ENCODE measurements around the gene HGS.

HGS gene

DNA sequence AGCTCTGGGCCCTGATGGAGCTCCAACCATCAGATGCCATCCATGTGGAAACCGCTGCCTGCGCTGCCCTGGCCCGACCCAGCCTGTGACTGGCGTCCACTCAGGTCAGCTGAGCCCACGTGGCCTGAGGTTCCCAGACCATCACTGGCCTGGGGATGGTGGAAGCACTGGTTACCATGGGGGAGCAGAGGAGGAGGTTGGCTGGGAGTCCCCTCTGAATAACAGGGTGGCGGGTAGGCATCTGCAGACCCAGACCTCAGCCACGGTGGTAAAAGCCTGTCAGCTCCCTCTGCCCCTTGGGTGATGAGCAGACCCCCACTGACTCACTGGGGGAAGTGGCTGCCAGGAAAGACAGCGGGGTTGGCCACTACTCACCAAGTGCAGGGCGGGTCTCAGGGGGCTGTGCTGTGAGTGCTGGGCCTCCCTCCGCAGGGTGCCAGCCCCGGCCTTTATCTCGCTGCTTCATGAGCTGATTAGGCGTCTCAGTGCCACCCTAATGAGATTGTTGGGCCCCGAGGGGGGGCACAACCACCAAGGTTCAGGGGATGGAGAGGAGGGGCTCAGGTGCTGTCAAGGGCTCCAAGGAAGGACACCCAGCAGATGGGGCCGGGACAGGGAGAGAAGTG is 27.6 kb upstream of the HGS start, which contains the start of gene PDE6G:
PDE6G (minus strand) TSS at position 425 of the 626 bp plus-strand sequence. CDS start 3,237 bp downstream, outside the sequence.
- no peak for DNase-seq (ENCODE audit: low read depth in 2 of 2)

DNA sequence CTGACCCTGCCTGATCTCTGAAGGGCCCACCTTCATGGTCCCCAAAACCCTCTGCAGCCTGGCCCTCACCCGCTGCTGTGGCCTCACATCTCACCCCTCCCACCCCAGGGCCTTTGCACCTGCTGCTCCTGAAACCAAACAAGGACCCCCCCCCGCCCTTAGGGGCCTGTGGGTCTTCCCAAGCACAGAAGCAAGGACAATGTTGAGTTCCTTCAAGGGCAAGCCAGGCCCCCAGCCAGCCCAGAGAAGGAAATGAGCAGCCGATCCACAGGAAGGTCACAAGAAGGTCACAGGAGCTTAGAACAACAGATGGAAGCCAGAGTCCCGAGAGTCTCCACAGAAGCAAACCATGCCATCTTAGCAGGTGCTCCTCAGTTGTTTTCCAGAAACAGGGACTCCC is 27.0 kb upstream of the HGS start:
- DNase-seq (ENCODE audit: low read depth in 2 of 2), result no peak

- DNase-seq (ENCODE audit: low read depth in 2 of 2), result no peak
Measured at GRCh38 chr17:81659038-81659437, 24.8 kb upstream of the HGS start.

- no peak for DNase-seq (ENCODE audit: low read depth in 2 of 2)
Measured at GRCh38 chr17:81660441-81660840, 23.4 kb upstream of the HGS start.

DNA sequence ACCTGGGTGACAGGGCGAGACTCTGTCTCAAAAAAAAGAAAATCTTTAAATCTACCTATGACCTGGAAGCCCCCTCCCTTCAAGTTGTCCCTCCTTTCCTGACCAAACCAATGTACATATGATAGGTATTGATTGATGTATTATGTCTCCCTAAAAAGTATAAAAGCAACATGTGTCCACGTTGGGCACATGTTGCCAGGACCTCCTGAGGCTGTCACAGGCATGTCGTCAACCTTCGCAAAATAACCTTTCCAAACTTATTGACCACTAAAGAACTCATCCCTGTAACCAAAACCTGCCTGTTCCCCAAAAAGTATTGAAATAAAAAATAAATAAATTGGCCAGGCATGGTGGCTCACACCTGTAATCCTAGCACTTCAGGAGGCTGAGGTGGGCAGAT is 21.8 kb upstream of the HGS start:
- DNase-seq (ENCODE audit: low read depth in 2 of 2), result no peak

GRCh38 chr17:81664051-81664470 is 19.8 kb upstream of the HGS start:
- no peak for DNase-seq (ENCODE audit: low read depth in 2 of 2)

- DNase-seq (ENCODE audit: low read depth in 2 of 2), result peak; percentile 36 to 51
Measured at GRCh38 chr17:81665205-81666091, 18.4 kb upstream of the HGS start.

DNA sequence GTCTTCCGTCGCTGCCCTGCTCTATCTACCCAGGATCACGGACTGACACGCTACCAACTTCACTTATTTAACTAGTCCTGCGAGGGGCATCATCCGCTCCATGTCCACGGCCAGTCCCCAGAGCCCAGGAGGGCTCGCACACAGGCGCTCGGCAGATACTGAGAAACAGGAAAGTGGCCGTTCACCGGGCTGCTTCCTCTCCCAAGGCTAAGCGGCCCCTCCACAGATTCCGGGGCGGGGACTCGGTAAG is 17.8 kb upstream of the HGS start:
- DNase-seq (ENCODE audit: low read depth in 2 of 2), result no peak

- DNase-seq (ENCODE audit: low read depth in 2 of 2), result peak; percentile 92 to 94
Measured at GRCh38 chr17:81666342-81667191, 17.2 kb upstream of the HGS start, which contains the start of the genes CCDC137 and OXLD1. CCDC137 (plus strand) TSS chr17:81666737; CDS start chr17:81666767, 30 bp downstream. OXLD1 (minus strand) TSS chr17:81666605; CDS start chr17:81666577, 28 bp downstream.

- no peak for DNase-seq (ENCODE audit: low read depth in 2 of 2)
Measured at GRCh38 chr17:81667754-81668153, 16.1 kb upstream of the HGS start.

DNA sequence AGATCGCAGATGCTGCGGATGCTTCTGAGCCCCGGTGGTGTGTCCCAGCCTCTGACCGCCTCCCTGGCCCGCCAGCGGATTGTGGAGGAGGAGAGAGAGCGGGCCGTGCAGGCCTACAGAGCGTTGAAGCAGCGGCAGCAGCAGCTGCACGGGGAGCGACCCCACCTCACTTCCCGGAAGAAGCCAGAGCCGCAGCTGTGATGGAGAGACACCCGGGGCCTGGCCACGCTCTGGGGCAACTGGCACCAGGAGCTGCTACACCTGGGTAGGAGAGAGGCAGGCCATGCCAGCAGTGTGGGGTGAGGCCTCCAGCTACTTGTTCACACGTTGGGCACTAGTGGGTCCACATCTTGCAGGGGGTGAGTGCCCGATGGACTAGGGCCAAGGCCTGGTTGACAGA is 11.3 kb upstream of the HGS start:
- no peak for DNase-seq (ENCODE audit: low read depth in 2 of 2)

GRCh38 chr17:81672954-81673353 is 10.9 kb upstream of the HGS start:
- DNase-seq (ENCODE audit: low read depth in 2 of 2), result no peak

- no peak for DNase-seq (ENCODE audit: low read depth in 2 of 2)
Measured at GRCh38 chr17:81673561-81674258, 10.1 kb upstream of the HGS start.

- peak in 1 of 2 donors; percentile 15 for DNase-seq (ENCODE audit: low read depth in 2 of 2)
Measured at GRCh38 chr17:81675515-81676221, 8.1 kb upstream of the HGS start.

DNA sequence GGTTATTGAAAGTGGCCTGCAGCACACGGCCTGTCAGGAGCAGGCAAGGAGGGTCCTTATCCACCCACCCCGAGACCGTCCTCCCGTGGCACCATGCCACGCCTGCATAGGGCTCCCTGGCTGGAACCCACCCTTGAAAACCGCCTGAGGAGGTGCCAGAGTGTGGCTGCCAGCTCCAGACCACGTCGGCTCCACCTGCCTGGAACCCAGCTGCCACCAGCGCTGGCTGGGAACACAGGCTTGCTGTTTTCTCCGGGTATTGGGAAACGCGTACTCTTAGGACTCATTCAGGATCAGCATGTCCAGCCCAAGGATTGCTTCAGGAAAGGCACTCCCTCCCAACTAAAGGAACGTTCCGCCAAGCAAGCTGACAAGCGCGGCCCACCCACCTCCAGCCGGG is 6.9 kb upstream of the HGS start:
- no peak for DNase-seq (ENCODE audit: low read depth in 2 of 2)

DNA sequence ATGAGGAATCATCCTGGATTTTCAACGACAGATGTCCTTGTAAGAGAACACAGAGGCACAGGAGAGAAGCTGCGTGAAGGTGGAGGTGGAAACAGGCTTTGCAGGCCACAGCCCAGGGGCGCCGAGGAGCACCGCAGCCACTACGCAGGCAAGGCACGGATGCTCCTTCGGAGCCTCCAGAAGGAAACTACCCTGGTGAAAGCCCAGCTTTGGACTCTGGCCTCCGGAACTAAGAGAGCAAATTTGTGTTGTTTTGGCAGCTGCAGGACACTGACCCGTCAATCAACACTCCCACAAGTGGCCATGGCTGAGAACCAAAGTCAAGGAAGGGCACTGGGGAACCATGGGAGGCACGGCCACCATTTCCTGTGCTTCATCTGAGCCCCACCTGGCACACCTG is 3.7 kb upstream of the HGS start:
- no peak for DNase-seq (ENCODE audit: low read depth in 2 of 2)

- no peak for DNase-seq (ENCODE audit: low read depth in 2 of 2)
Measured at GRCh38 chr17:81681672-81682071, 2.1 kb upstream of the HGS start.

GRCh38 chr17:81682565-81683207 is 1.1 kb upstream of the HGS start:
- DNase-seq (ENCODE audit: low read depth in 2 of 2), result no peak

DNA sequence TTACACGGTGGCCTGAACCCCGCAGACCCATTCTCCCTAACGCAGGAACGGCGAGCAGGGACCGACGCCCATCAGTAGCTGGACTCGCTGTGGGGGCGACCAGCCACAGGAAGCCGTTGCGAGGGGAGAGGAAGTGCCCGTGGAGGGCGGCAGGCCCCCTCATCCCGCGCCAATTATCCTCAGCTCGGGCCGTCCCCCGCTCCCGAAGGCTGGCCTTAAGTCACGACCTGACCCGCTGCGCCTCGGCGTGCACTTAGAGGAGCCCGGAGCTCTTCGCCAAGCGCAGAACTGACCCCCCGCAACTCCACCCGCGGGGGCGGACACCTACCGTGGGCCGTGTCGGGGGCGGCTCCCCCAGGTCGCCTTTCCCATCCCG is 615 bp upstream of the HGS start:
- DNase-seq (ENCODE audit: low read depth in 2 of 2), result no peak

DNA sequence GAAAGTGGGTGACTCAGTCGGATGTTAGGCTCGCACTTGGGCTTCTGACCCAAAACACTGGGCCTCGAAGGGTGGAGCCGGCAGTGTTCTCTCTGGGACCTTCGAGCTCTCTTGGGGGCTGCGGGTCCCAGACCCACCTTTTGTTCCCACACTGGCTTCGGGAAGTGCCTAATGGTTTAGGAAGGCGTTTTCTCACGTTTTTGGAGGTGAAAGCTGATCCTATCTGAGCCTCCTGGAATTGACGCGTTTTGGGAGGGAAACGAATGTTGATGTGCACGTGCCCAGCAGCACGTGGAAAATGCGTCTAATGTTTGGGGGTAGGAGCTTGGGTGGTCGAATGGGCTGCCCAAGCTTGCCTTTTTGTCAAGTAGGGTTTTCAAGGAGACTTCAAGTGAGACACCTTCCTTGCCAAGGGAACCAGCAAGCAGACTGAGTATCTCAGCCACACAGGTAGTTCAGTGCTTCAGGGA is 666 bp downstream of the HGS start:
- DNase-seq (ENCODE audit: low read depth in 2 of 2), result no peak
